H1 (cell line): ENCODE measurements around the gene OR13D1. TPM values are rescaled to one million over a fixed set of nuclear protein-coding genes. Genes with fewer than 3 reads are reported as not detected.

Experiments used
- polyA plus RNA-seq, 7 experiments: library from polyadenylated mRNA; depleted of rRNA in 3 of 7; stranded (reverse) in 5 of 7; unstranded in 2 of 7; fragments of >200 nt in 5 of 7; fragments of 200-250 nt in 2 of 7; gene quantifications; 1 replicate in 5 of 7; 2 replicates in 1 of 7; 4 replicates in 1 of 7; pipeline versions ENCODE4 v1.2.1 to v1.2.3, GENCODE V29; 2011 to 2013; ENCODE audit warnings: missing spikeins in 2 of 7, mixed read lengths in 2 of 7
- total RNA-seq: library from RNA; stranded (reverse); fragmentation: NEBNext Ultra II Directional; extraction: Animal tissue kit (Norgen Biotek cat#: 25700); gene quantifications from 2 replicates; pipeline ENCODE4 v1.2.1, GENCODE V29; 2021

OR13D1 gene
- total and polyA plus RNA-seq, 2 of the 8 experiments (the other 6 are each of a cell fraction or from before 2014, with no cell fraction given), result not detected

Other genes with a start within 250 kb of the OR13D1 start
- not detected in 2 replicates for gene OR13F1, start 190.3 kb upstream of the OR13D1 start, total RNA-seq
- gene OR13F1, start 190.3 kb upstream of the OR13D1 start, polyA plus RNA-seq (2011; rRNA removed), result not detected in 2 replicates
- not detected in 2 replicates for gene OR13C4, start 167.3 kb upstream of the OR13D1 start, total RNA-seq
- gene OR13C4, start 167.3 kb upstream of the OR13D1 start, polyA plus RNA-seq (2011; rRNA removed), result not detected in 2 replicates
- not detected in 2 replicates for gene OR13C3, start 157.7 kb upstream of the OR13D1 start, total RNA-seq
- 0.06 TPM in 1 of 2 replicates, not detected in the other for gene OR13C3, start 157.7 kb upstream of the OR13D1 start, polyA plus RNA-seq (2011; rRNA removed)
- gene OR13C8, start 125.3 kb upstream of the OR13D1 start, total RNA-seq, result not detected in 2 replicates
- gene OR13C8, start 125.3 kb upstream of the OR13D1 start, polyA plus RNA-seq (2011; rRNA removed), result not detected in 2 replicates
- not detected in 2 replicates for gene OR13C5, start 95.1 kb upstream of the OR13D1 start, total RNA-seq
- gene OR13C5, start 95.1 kb upstream of the OR13D1 start, polyA plus RNA-seq (2011; rRNA removed), result not detected in 2 replicates
- not detected in 2 replicates for gene OR13C2, start 88.9 kb upstream of the OR13D1 start, total RNA-seq
- not detected in 2 replicates for gene OR13C2, start 88.9 kb upstream of the OR13D1 start, polyA plus RNA-seq (2011; rRNA removed)
- gene OR13C9, start 76.3 kb upstream of the OR13D1 start, total RNA-seq, result not detected in 2 replicates
- not detected in 2 replicates for gene OR13C9, start 76.3 kb upstream of the OR13D1 start, polyA plus RNA-seq (2011; rRNA removed)
- 6.9 and 9.3 TPM in 2 replicates for gene NIPSNAP3A, start 53.2 kb downstream of the OR13D1 start, total RNA-seq
- 4.3 and 9.4 TPM in 2 replicates for gene NIPSNAP3A, start 53.2 kb downstream of the OR13D1 start, polyA plus RNA-seq (2011; rRNA removed)
- gene NIPSNAP3B, start 69.6 kb downstream of the OR13D1 start, total RNA-seq, result 0.29 and 0.34 TPM in 2 replicates
- 0.14 and 0.20 TPM in 2 replicates for gene NIPSNAP3B, start 69.6 kb downstream of the OR13D1 start, polyA plus RNA-seq (2011; rRNA removed)
- 7.8 and 8.5 TPM in 2 replicates for gene ABCA1, start 233.6 kb downstream of the OR13D1 start, total RNA-seq
- 6.9 and 7.3 TPM in 2 replicates for gene ABCA1, start 233.6 kb downstream of the OR13D1 start, polyA plus RNA-seq (2011; rRNA removed)